CD14-positive monocyte (primary cell): ENCODE data around the gene COX15. TPM values are rescaled to one million over a fixed set of nuclear protein-coding genes. Genes with fewer than 3 reads are reported as not detected.
A peak's percentile ranks its signal among the peaks of the same experiment; 100 is the strongest.

Experiments
- DNase-seq, 3 donors: peaks; one replicate each; pipeline ENCODE4 v3.0.0-alpha.2; 2011 to 2022
- H2AFZ ChIP-seq: 2 replicates; pipeline ENCODE4 v1.6.0; 2012; ENCODE audit warnings: mild to moderate bottlenecking, low read depth, low read length, inconsistent platforms; ENCODE audit not compliant: insufficient read depth, poor library complexity, severe bottlenecking
- H3K27ac ChIP-seq, 2 donors: 1 replicate in 1 of 2; 2 replicates in 1 of 2; pipeline ENCODE4 v1.5.1; 2012 to 2013; ENCODE audit warnings: low read length in 2 of 2, control low read depth in 1 of 2, inconsistent platforms in 1 of 2, low read depth in 1 of 2, mild to moderate bottlenecking in 1 of 2
- H3K27me3 ChIP-seq, 2 donors: one replicate each; pipeline versions ENCODE4 v1.6.0 to v1.6.1; 2011 to 2013; ENCODE audit warnings: low read length in 2 of 2; ENCODE audit not compliant: control insufficient read depth in 2 of 2, insufficient read depth in 2 of 2
- H3K36me3 ChIP-seq, 2 donors: replicated peaks in 1 of 2; 1 replicate in 1 of 2; 2 replicates in 1 of 2; pipeline versions ENCODE4 v1.5.1 to v1.6.1; 2012 to 2013; ENCODE audit warnings: low read length in 2 of 2, control low read depth in 1 of 2, inconsistent platforms in 1 of 2, mild to moderate bottlenecking in 1 of 2; ENCODE audit not compliant: insufficient read depth in 2 of 2, control insufficient read depth in 1 of 2
- H3K4me1 ChIP-seq, 2 donors: 1 replicate in 1 of 2; 2 replicates in 1 of 2; pipeline versions ENCODE4 v1.5.1 to v1.6.1; 2012 to 2013; ENCODE audit warnings: low read length in 2 of 2, control low read depth in 1 of 2, inconsistent platforms in 1 of 2, mild to moderate bottlenecking in 1 of 2, moderate library complexity in 1 of 2; ENCODE audit not compliant: insufficient read depth in 2 of 2, control insufficient read depth in 1 of 2
- H3K4me2 ChIP-seq: replicated peaks from 2 replicates; pipeline ENCODE3; 2012; ENCODE audit warnings: low read length, moderate library complexity, mild to moderate bottlenecking; ENCODE audit not compliant: poor library complexity, severe bottlenecking; ENCODE audit errors: extremely low read depth
- H3K4me3 ChIP-seq, 3 experiments: fragments of 200-600 bp in 1 of 3; sonication (generic) in 1 of 3; replicated peaks in 1 of 3; 1 replicate in 2 of 3; 2 replicates in 1 of 3; pipeline ENCODE4 v1.5.1; 2011 to 2013; ENCODE audit warnings: low read length in 3 of 3, mild to moderate bottlenecking in 3 of 3, control low read depth in 2 of 3, low read depth in 2 of 3, inconsistent platforms in 1 of 3, moderate library complexity in 1 of 3
- H3K79me2 ChIP-seq: 2 replicates; pipeline ENCODE4 v1.6.0; 2012; ENCODE audit warnings: mild to moderate bottlenecking, control low read depth, inconsistent platforms, low read length, moderate library complexity; ENCODE audit not compliant: insufficient read depth
- H3K9ac ChIP-seq: 2 replicates; pipeline ENCODE4 v1.6.0; 2017; ENCODE audit warnings: low read length, mild to moderate bottlenecking; ENCODE audit not compliant: insufficient read depth, poor library complexity, severe bottlenecking
- H3K9me3 ChIP-seq, 2 donors: replicated peaks in 1 of 2; 1 replicate in 1 of 2; 2 replicates in 1 of 2; pipeline versions ENCODE4 v1.5.1 to v1.6.1; 2012 to 2013; ENCODE audit warnings: low read length in 2 of 2, control low read depth in 1 of 2; ENCODE audit not compliant: control insufficient read depth in 1 of 2, insufficient read depth in 1 of 2
- H4K20me1 ChIP-seq: 2 replicates; pipeline ENCODE4 v1.6.0; 2012; ENCODE audit warnings: mild to moderate bottlenecking, low read length, control low read depth, moderate library complexity; ENCODE audit not compliant: insufficient read depth
- H3K27ac Mint-ChIP-seq, 7 donors: one replicate each; pipeline ENCODE4 v1.8.0; 2020; ENCODE audit warnings: mild to moderate bottlenecking in 7 of 7, mixed read lengths in 7 of 7, moderate library complexity in 6 of 7, inconsistent platforms in 2 of 7
- H3K27me3 Mint-ChIP-seq, 3 donors: one replicate each; pipeline ENCODE4 v1.8.0; 2021 to 2022; ENCODE audit warnings: low read depth in 3 of 3, mild to moderate bottlenecking in 3 of 3, mixed read lengths in 3 of 3, moderate library complexity in 3 of 3, inconsistent platforms in 1 of 3
- H3K36me3 Mint-ChIP-seq, 2 donors: one replicate each; pipeline ENCODE4 v1.8.0; 2020; ENCODE audit warnings: mixed read lengths in 2 of 2, inconsistent platforms in 1 of 2, mild to moderate bottlenecking in 1 of 2
- H3K4me1 Mint-ChIP-seq: one replicate; pipeline ENCODE4 v1.8.0; 2020; ENCODE audit warnings: mild to moderate bottlenecking, mixed read lengths
- H3K4me3 Mint-ChIP-seq, 2 donors: one replicate each; pipeline ENCODE4 v1.8.0; 2020; ENCODE audit warnings: mild to moderate bottlenecking in 2 of 2, mixed read lengths in 2 of 2, moderate library complexity in 1 of 2
- H3K9me3 Mint-ChIP-seq, 7 donors: one replicate each; pipeline ENCODE4 v1.8.0; 2020 to 2022; ENCODE audit warnings: mixed read lengths in 7 of 7, mild to moderate bottlenecking in 6 of 7, moderate library complexity in 6 of 7, inconsistent platforms in 2 of 7
- CTCF ChIP-seq: fragments of 200-600 bp; IDR thresholded peaks from one replicate; pipeline ENCODE4 v1.8.0; 2022; ENCODE audit warnings: antibody characterized with exemption, mild to moderate bottlenecking
- WGBS: methylation state at CpG from one replicate; pipeline ENCODE4 v1.1.5; 2013; ENCODE audit warnings: missing lambda C conversion rate; ENCODE audit not compliant: insufficient coverage; 5-methylcytosine and 5-hydroxymethylcytosine counted together
- intact Hi-C, 2 donors: fragments of 100-400 bp; cut with micrococcal nuclease; formaldehyde crosslinking; loops; one replicate each; pipeline versions ENCODE4 v1.15.0 to v1.15.1; 2023
- polyA plus RNA-seq, 3 donors: library from polyadenylated mRNA; depleted of rRNA in 1 of 3; unstranded in 2 of 3; stranded (reverse) in 1 of 3; fragments of 300-500 nt in 2 of 3; fragments of >200 nt in 1 of 3; fragmentation: Illumina TruSeq in 2 of 3; gene quantifications; 1 replicate in 2 of 3; 2 replicates in 1 of 3; pipeline ENCODE4 v1.2.3, GENCODE V29; 2012 to 2021

COX15 gene
- polyA plus RNA-seq, 3 donors, result 10.6 to 37.6 (median 35.7) TPM

- WGBS, result no CpG with 5 or more reads among the region's 1 CpG
- Histone ChIP-seq H3K27me3 (no peaks in the 10 kb centered on the region), H3K36me3 (peaks cover 18 to 61% of the 10 kb centered on the region in 2 donors), H2AFZ (no peak overlapping the region), H3K9ac (no peak overlapping the region), H3K27ac (no peak overlapping the region), H3K4me1 (peaks cover 12 to 20% of the 10 kb centered on the region in 2 donors), H3K79me2 (no peaks in the 10 kb centered on the region), H3K4me2 (no peak overlapping the region), H3K4me3 (no peak overlapping the region), H3K9me3 (no peaks in the 10 kb centered on the region), H4K20me1 (no peaks in the 10 kb centered on the region)
- intact Hi-C loops, result no loop called here
- no peak for DNase-seq
- TF ChIP-seq CTCF, result no peak
- peaks cover 40 to 57% of the 10 kb centered on the region in 2 donors for H3K36me3 Mint-ChIP-seq
- no peak overlapping the region for H3K27ac Mint-ChIP-seq
- peaks cover 0 to 2% (median 0%) of the 10 kb centered on the region in 3 donors for H3K27me3 Mint-ChIP-seq
- H3K4me3 Mint-ChIP-seq, result no peak overlapping the region
- H3K9me3 Mint-ChIP-seq, result peaks cover 0 to 2% (median 0%) of the 10 kb centered on the region in 7 donors
- peaks cover 21% of the 10 kb centered on the region for H3K4me1 Mint-ChIP-seq
Observed at GRCh38 chr10:99689461-99689860, 42.5 kb downstream of the COX15 start.

GRCh38 chr10:99685597-99685967 lies 46.3 kb downstream of the COX15 start:
- H3K4me1 ChIP-seq, result peaks cover 12 to 21% of the 10 kb centered on the region in 2 donors
- no peak overlapping the region for H2AFZ ChIP-seq
- intact Hi-C loops, result loop anchor here in 1 of 2 donors (2.0 kb wide), 1 partner anchor 65 kb away; the partner anchor contains the start of gene SLC25A28
- H3K27ac Mint-ChIP-seq, result peak overlapping the region; percentile 87 to 98 (median 96)
- no peak for TF ChIP-seq CTCF
- peak overlapping the region; percentile 61 to 64 for H3K4me3 Mint-ChIP-seq
- H3K36me3 Mint-ChIP-seq, result peaks cover 16 to 33% of the 10 kb centered on the region in 2 donors
- peaks cover 32% of the 10 kb centered on the region for H3K4me1 Mint-ChIP-seq
- H3K27me3 Mint-ChIP-seq, result no peaks in the 10 kb centered on the region
- H4K20me1 ChIP-seq, result no peaks in the 10 kb centered on the region
- H3K4me2 ChIP-seq, result peak overlapping the region; percentile 64
- H3K9me3 ChIP-seq, result no peaks in the 10 kb centered on the region
- peaks cover 4 to 29% of the 10 kb centered on the region in 2 donors for H3K36me3 ChIP-seq
- H3K27ac ChIP-seq, result peak overlapping the region; percentile 76 to 77
- H3K79me2 ChIP-seq, result no peaks in the 10 kb centered on the region
- H3K9ac ChIP-seq, result no peak overlapping the region
- no peaks in the 10 kb centered on the region for H3K27me3 ChIP-seq
- DNase-seq, result peak; percentile 73 to 94 (median 80)
- WGBS, result 0% methylated on average over 1 of the region's 2 CpGs
- peaks cover 0 to 2% (median 0%) of the 10 kb centered on the region in 7 donors for H3K9me3 Mint-ChIP-seq
- peak overlapping the region in 2 of 3 experiments; percentile 9 to 42 for H3K4me3 ChIP-seq
